Mesothelial cell of epicardium (in vitro differentiated cells): Measurements from ENCODE around the gene ADGRV1. TPM values are rescaled to one million over a fixed set of nuclear protein-coding genes. Genes with fewer than 3 reads are reported as not detected.

ENCODE experiments used
- DNase-seq, 2 experiments: peaks; one replicate each; pipeline ENCODE4 v3.0.0; 2021; ENCODE audit warnings: low spot score in 2 of 2; ENCODE audit not compliant: unreplicated experiment in 2 of 2
- H3K27ac Mint-ChIP-seq: 2 replicates; pipeline ENCODE4 v1.8.0; 2021; ENCODE audit warnings: mixed read lengths
- H3K27me3 Mint-ChIP-seq: 2 replicates; pipeline ENCODE4 v1.8.0; 2021; ENCODE audit warnings: low read depth, mixed read lengths
- H3K36me3 Mint-ChIP-seq: 2 replicates; pipeline ENCODE4 v1.8.0; 2021; ENCODE audit warnings: mixed read lengths
- H3K4me1 Mint-ChIP-seq: 2 replicates; pipeline ENCODE4 v1.8.0; 2021; ENCODE audit warnings: mixed read lengths
- H3K4me3 Mint-ChIP-seq: 2 replicates; pipeline ENCODE4 v1.8.0; 2021; ENCODE audit warnings: mild to moderate bottlenecking, moderate library complexity, mixed read lengths
- H3K9me3 Mint-ChIP-seq: 2 replicates; pipeline ENCODE4 v1.8.0; 2021; ENCODE audit warnings: mixed read lengths
- CTCF ChIP-seq: fragments of 200-600 bp; sonication (generic); IDR thresholded peaks from one replicate; pipeline ENCODE4 v1.5.0; 2021; ENCODE audit warnings: antibody characterized with exemption; ENCODE audit not compliant: unreplicated experiment
- total RNA-seq: library from RNA; stranded (reverse); gene quantifications from 3 replicates; pipeline ENCODE4 v1.2.1, GENCODE V29; 2021

ADGRV1 gene
- total RNA-seq, 1 donor from 2014 or later: 25.4 TPM

GRCh38 chr5:91143840-91144239, 585.2 kb downstream of the ADGRV1 start:
- peaks cover 18% of the 10 kb centered on the region for H3K4me1 Mint-ChIP-seq
- no peak overlapping the region for H3K4me3 Mint-ChIP-seq
- H3K27ac Mint-ChIP-seq: no peak overlapping the region
- H3K9me3 Mint-ChIP-seq: peaks cover 6% of the 10 kb centered on the region
- H3K36me3 Mint-ChIP-seq: peaks cover 6% of the 10 kb centered on the region
- DNase-seq: no peak
- TF ChIP-seq CTCF: no peak
- no peaks in the 10 kb centered on the region for H3K27me3 Mint-ChIP-seq

- Mint-ChIP-seq H3K4me3 (no peak overlapping the region), H3K27ac (no peak overlapping the region)
These were observed 586.1 kb downstream of the ADGRV1 start for GRCh38 chr5:91144491-91145332.

GRCh38 chr5:91145333-91145620, 586.7 kb downstream of the ADGRV1 start:
- peaks cover 12% of the 10 kb centered on the region for H3K4me1 Mint-ChIP-seq
- no peaks in the 10 kb centered on the region for H3K27me3 Mint-ChIP-seq
- H3K36me3 Mint-ChIP-seq: peaks cover 6% of the 10 kb centered on the region
- peaks cover 6% of the 10 kb centered on the region for H3K9me3 Mint-ChIP-seq
- DNase-seq: no peak
- TF ChIP-seq CTCF: no peak
- no peak overlapping the region for H3K27ac Mint-ChIP-seq
- no peak overlapping the region for H3K4me3 Mint-ChIP-seq

More at GRCh38 chr5:91144491-91145332, 586.1 kb downstream of the ADGRV1 start:
- peaks cover 17% of the 10 kb centered on the region for H3K4me1 Mint-ChIP-seq
- peaks cover 6% of the 10 kb centered on the region for H3K36me3 Mint-ChIP-seq
- DNase-seq: no peak
- no peak for TF ChIP-seq CTCF
- H3K9me3 Mint-ChIP-seq: peaks cover 6% of the 10 kb centered on the region
- no peaks in the 10 kb centered on the region for H3K27me3 Mint-ChIP-seq

- Mint-ChIP-seq H3K4me1 (peaks cover 8% of the 10 kb centered on the region), H3K4me3 (no peak overlapping the region), H3K9me3 (peaks cover 6% of the 10 kb centered on the region), H3K27ac (no peak overlapping the region), H3K36me3 (peaks cover 6% of the 10 kb centered on the region), H3K27me3 (no peaks in the 10 kb centered on the region)
- DNase-seq: no peak
- TF ChIP-seq CTCF: no peak
These were observed 587.6 kb downstream of the ADGRV1 start for GRCh38 chr5:91146230-91146629.

- peaks cover 6% of the 10 kb centered on the region for H3K9me3 Mint-ChIP-seq
- H3K4me1 Mint-ChIP-seq: peaks cover 14% of the 10 kb centered on the region
These were observed 588.5 kb downstream of the ADGRV1 start for GRCh38 chr5:91146905-91147600.

More at GRCh38 chr5:91146905-91147600, 588.5 kb downstream of the ADGRV1 start:
- no peaks in the 10 kb centered on the region for H3K27me3 Mint-ChIP-seq
- peaks cover 6% of the 10 kb centered on the region for H3K36me3 Mint-ChIP-seq
- H3K27ac Mint-ChIP-seq: no peak overlapping the region
- no peak for DNase-seq
- H3K4me3 Mint-ChIP-seq: no peak overlapping the region
- no peak for TF ChIP-seq CTCF
